ENCODE results near the gene PHACTR3.

PHACTR3 gene

DNA sequence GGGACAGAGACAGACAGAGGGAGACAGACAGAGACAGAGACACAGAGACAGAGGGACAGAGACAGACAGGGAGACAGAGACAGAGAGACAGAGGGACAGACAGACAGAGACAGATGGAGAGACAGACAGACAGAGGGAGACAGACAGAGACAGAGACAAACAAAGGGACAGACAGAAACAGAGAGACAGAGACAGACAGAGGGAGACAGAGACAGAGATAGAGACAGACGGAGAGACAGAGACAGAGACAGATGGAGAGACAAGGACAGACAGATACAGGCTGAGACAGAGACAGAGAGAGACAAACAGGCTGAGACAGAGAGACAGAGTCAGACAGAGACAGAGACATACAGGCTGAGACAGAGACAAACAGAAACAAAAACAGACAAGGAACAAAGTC lies 39.4 kb upstream of the PHACTR3 start:
- Histone ChIP-seq H3K23ac (ENCODE audit: low read length) (no peak overlapping the region), H3K36me3 (ENCODE audit: control insufficient read depth in 1 of 2, insufficient read depth in 2 of 2, low read length in 2 of 2) (no peaks in the 10 kb centered on the region), H3K4me1 (ENCODE audit: control insufficient read depth in 1 of 2, insufficient read depth in 2 of 2, low read length in 2 of 2) (no peaks in the 10 kb centered on the region), H2BK5ac (ENCODE audit: low read depth, low read length, poor library complexity) (no peak overlapping the region), H2AFZ (ENCODE audit: insufficient read depth, low read length, poor library complexity) (no peak overlapping the region), H3K27ac (ENCODE audit: low read depth, low read length) (no peak overlapping the region), H4K12ac (ENCODE audit: low read depth, low read length) (no peak overlapping the region), H3K4ac (ENCODE audit: low read depth, low read length) (no peak overlapping the region), H4K91ac (ENCODE audit: low read depth, low read length) (no peak overlapping the region), H3K27me3 (ENCODE audit: insufficient read depth, low read length) (no peaks in the 10 kb centered on the region), H3K9ac (ENCODE audit: low read length) (no peak overlapping the region), H3K9me3 (ENCODE audit: insufficient read depth, low read depth, low read length) (peaks cover 14% of the 10 kb centered on the region), H3K14ac (ENCODE audit: low read length) (no peak overlapping the region), H4K8ac (ENCODE audit: low read depth, low read length) (no peak overlapping the region), H3K79me1 (ENCODE audit: low read length) (no peaks in the 10 kb centered on the region), H3K18ac (ENCODE audit: low read length) (no peak overlapping the region), H3K4me3 (ENCODE audit: low read depth, low read length) (no peak overlapping the region), H3K4me2 (ENCODE audit: low read length) (no peak overlapping the region), H3K79me2 (ENCODE audit: control insufficient read depth, insufficient read depth, low read length, poor library complexity) (no peaks in the 10 kb centered on the region), H2BK12ac (ENCODE audit: low read length) (no peak overlapping the region), H2AK5ac (ENCODE audit: low read length) (no peak overlapping the region), H2BK120ac (ENCODE audit: insufficient read depth, low read length, poor library complexity) (no peak overlapping the region)
- no CpG with 5 or more reads among the region's 1 CpG for WGBS (ENCODE audit: extremely low coverage, insufficient coverage, insufficient read length)
- no peak for DNase-seq

DNA sequence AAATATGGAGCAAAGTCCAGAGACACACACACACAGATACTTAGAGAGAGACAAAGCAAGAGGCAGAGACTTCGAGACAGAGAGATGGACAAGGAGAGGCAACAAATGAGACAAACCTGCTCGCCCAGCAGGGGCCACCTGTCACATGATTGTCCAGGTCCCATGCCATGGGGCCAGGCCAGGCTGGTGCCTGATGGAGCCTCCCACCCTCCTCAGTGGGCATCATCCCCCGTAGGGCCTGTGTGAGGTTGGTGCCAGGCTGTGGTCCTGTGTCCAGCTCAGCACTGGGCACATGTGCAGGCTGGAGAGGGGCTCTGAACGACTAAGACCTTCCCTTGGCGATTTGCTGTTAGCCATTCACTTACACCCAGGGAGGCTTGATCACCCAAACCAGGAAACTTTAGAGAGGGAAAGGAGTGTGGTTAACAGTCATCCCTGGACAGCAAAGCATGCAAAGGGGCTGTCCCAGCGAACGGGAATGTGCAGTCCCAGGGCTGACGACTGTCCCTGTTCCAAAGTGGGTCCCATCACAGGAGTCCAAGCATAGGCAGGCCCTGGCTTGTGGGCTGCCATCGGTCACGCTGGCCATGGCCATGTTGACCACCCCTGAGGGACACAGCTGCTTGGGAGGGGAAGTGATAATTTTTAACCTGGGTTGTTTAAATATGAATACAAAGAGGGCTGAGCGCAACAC lies 38.4 kb upstream of the PHACTR3 start:
- peaks cover 13% of the 10 kb centered on the region for H3K9me3 ChIP-seq (ENCODE audit: insufficient read depth, low read depth, low read length)
- no peak overlapping the region for H3K27ac ChIP-seq (ENCODE audit: low read depth, low read length)
- DNase-seq = no peak
- H3K79me2 ChIP-seq (ENCODE audit: control insufficient read depth, insufficient read depth, low read length, poor library complexity) = no peaks in the 10 kb centered on the region
- H3K4me2 ChIP-seq (ENCODE audit: low read length) = no peak overlapping the region
- H2AFZ ChIP-seq (ENCODE audit: insufficient read depth, low read length, poor library complexity) = no peak overlapping the region
- no peak overlapping the region for H3K18ac ChIP-seq (ENCODE audit: low read length)
- H4K12ac ChIP-seq (ENCODE audit: low read depth, low read length) = no peak overlapping the region
- no peak overlapping the region for H2BK12ac ChIP-seq (ENCODE audit: low read length)
- WGBS (ENCODE audit: extremely low coverage, insufficient coverage, insufficient read length) = no CpG with 5 or more reads among the region's 11 CpGs
- H3K36me3 ChIP-seq (ENCODE audit: control insufficient read depth in 1 of 2, insufficient read depth in 2 of 2, low read length in 2 of 2) = no peaks in the 10 kb centered on the region
- H3K4me1 ChIP-seq (ENCODE audit: control insufficient read depth in 1 of 2, insufficient read depth in 2 of 2, low read length in 2 of 2) = no peaks in the 10 kb centered on the region
- H3K4me3 ChIP-seq (ENCODE audit: low read depth, low read length) = no peak overlapping the region
- no peaks in the 10 kb centered on the region for H3K79me1 ChIP-seq (ENCODE audit: low read length)
- no peak overlapping the region for H2BK120ac ChIP-seq (ENCODE audit: insufficient read depth, low read length, poor library complexity)
- H2AK5ac ChIP-seq (ENCODE audit: low read length) = no peak overlapping the region
- H3K4ac ChIP-seq (ENCODE audit: low read depth, low read length) = no peak overlapping the region
- no peak overlapping the region for H4K8ac ChIP-seq (ENCODE audit: low read depth, low read length)
- no peaks in the 10 kb centered on the region for H3K27me3 ChIP-seq (ENCODE audit: insufficient read depth, low read length)
- H2BK5ac ChIP-seq (ENCODE audit: low read depth, low read length, poor library complexity) = no peak overlapping the region
- no peak overlapping the region for H3K23ac ChIP-seq (ENCODE audit: low read length)
- no peak overlapping the region for H3K9ac ChIP-seq (ENCODE audit: low read length)
- no peak overlapping the region for H3K14ac ChIP-seq (ENCODE audit: low read length)
- no peak overlapping the region for H4K91ac ChIP-seq (ENCODE audit: low read depth, low read length)

DNA sequence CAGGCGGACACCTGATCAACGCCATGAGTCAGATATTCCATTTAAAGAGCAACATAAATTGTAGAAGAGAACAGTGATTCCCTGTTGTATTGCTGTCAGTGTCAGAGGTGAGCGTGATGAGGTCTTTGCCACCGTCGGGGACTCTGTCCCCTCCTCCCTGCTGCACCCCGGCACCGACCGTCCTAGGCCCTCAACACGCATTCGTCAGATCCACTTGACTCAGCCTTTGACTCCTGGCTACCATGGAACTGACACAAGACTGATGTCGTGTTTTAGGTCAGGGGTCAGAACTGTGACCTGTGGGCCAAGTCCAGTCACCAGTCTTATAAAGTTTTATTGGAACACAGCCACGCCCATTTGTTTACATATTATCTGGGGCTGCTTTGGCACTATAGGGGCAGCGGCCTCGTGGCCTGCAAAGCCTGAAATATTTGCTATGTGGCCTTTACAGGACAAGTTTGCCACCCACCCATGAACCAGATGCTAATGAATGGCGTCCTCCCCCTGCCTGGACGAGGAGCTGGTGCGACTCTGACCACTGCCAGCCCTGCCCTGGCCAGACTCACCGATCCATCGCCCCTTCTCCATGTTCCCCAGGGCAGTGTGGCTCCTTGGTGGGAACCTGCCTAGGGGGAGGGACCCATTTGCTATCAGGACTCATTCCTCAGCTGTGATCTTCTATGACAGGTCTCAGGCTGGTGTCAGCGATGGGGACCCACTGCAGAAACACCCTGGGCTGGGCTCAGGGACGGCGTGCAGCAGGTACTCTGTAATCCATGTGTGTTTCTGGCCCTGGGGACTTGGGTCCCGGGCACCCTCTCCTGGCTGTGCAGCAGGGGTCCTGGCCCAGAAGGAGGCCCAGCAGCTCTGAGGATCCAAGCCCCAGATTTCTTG lies 37.5 kb upstream of the PHACTR3 start:
- H3K36me3 ChIP-seq (ENCODE audit: control insufficient read depth in 1 of 2, insufficient read depth in 2 of 2, low read length in 2 of 2) = no peaks in the 10 kb centered on the region

DNA sequence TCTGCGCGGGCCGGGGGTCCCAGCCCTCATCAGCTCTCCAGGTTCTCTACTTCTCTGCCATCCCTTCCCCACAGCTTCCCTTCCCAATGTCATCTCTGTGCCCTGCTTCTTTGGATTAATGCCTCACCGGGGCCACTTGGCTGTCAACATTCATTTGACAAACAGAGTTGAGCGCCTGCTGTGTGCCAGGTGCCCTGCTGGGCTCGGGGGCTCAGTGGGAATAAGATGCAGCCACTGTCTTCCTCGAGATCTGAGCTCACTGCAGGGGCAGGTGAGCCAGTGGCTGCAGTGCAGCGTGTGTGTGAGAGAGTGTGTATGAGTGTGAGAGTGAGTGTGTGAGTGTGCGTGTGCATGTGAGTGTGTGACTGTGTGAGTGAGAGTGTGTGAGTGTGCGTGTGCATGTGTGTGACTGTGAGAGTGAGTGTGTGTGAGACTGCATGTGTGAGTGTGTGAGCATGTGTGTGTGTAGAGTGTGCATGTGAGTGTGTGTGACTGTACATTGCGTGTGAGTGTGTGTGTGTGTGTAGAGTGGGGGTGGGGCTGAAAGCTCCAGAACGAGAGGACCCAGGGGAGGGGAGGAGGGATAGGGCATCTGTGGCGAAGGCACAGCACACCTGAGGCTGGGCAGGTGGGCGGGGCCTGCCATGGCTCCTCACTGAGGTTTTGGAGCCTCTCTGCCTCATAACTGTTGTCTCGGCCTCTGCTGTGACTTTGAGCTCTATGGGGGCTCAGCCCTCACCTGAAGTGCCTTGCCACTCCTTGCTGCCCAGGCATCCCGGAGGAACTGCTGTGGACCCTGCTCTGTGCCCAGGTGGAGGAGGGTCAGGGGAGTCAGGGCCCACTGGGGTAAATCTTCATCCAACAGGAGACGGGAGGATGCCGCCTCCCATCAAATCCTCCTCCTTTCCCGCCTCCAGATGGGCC lies 36.5 kb upstream of the PHACTR3 start:
- Histone ChIP-seq H3K79me2 (ENCODE audit: control insufficient read depth, insufficient read depth, low read length, poor library complexity) (no peaks in the 10 kb centered on the region), H3K14ac (ENCODE audit: low read length) (no peak overlapping the region), H3K4ac (ENCODE audit: low read depth, low read length) (no peak overlapping the region), H3K27me3 (ENCODE audit: insufficient read depth, low read length) (no peaks in the 10 kb centered on the region), H4K8ac (ENCODE audit: low read depth, low read length) (no peak overlapping the region), H2BK5ac (ENCODE audit: low read depth, low read length, poor library complexity) (no peak overlapping the region), H3K27ac (ENCODE audit: low read depth, low read length) (no peak overlapping the region), H3K36me3 (ENCODE audit: control insufficient read depth in 1 of 2, insufficient read depth in 2 of 2, low read length in 2 of 2) (no peaks in the 10 kb centered on the region), H2BK120ac (ENCODE audit: insufficient read depth, low read length, poor library complexity) (no peak overlapping the region), H4K12ac (ENCODE audit: low read depth, low read length) (no peak overlapping the region), H3K4me1 (ENCODE audit: control insufficient read depth in 1 of 2, insufficient read depth in 2 of 2, low read length in 2 of 2) (no peaks in the 10 kb centered on the region), H4K91ac (ENCODE audit: low read depth, low read length) (no peak overlapping the region), H2AK5ac (ENCODE audit: low read length) (no peak overlapping the region), H3K9ac (ENCODE audit: low read length) (no peak overlapping the region), H3K4me2 (ENCODE audit: low read length) (no peak overlapping the region), H2BK12ac (ENCODE audit: low read length) (no peak overlapping the region), H3K4me3 (ENCODE audit: low read depth, low read length) (no peak overlapping the region), H3K9me3 (ENCODE audit: insufficient read depth, low read depth, low read length) (peaks cover 9% of the 10 kb centered on the region), H2AFZ (ENCODE audit: insufficient read depth, low read length, poor library complexity) (no peak overlapping the region), H3K18ac (ENCODE audit: low read length) (no peak overlapping the region), H3K23ac (ENCODE audit: low read length) (no peak overlapping the region), H3K79me1 (ENCODE audit: low read length) (no peaks in the 10 kb centered on the region)
- DNase-seq = no peak
- no CpG with 5 or more reads among the region's 19 CpGs for WGBS (ENCODE audit: extremely low coverage, insufficient coverage, insufficient read length)

More for the DNA sequence above, 37.5 kb upstream of the PHACTR3 start:
- Histone ChIP-seq H3K4ac (ENCODE audit: low read depth, low read length) (no peak overlapping the region), H3K4me2 (ENCODE audit: low read length) (no peak overlapping the region), H2AK5ac (ENCODE audit: low read length) (no peak overlapping the region), H3K4me1 (ENCODE audit: control insufficient read depth in 1 of 2, insufficient read depth in 2 of 2, low read length in 2 of 2) (no peaks in the 10 kb centered on the region), H4K91ac (ENCODE audit: low read depth, low read length) (no peak overlapping the region), H2BK12ac (ENCODE audit: low read length) (no peak overlapping the region), H3K27ac (ENCODE audit: low read depth, low read length) (no peak overlapping the region), H2BK120ac (ENCODE audit: insufficient read depth, low read length, poor library complexity) (no peak overlapping the region), H3K9me3 (ENCODE audit: insufficient read depth, low read depth, low read length) (peaks cover 9% of the 10 kb centered on the region), H4K8ac (ENCODE audit: low read depth, low read length) (no peak overlapping the region), H3K27me3 (ENCODE audit: insufficient read depth, low read length) (no peaks in the 10 kb centered on the region), H2AFZ (ENCODE audit: insufficient read depth, low read length, poor library complexity) (no peak overlapping the region), H2BK5ac (ENCODE audit: low read depth, low read length, poor library complexity) (no peak overlapping the region), H3K18ac (ENCODE audit: low read length) (no peak overlapping the region), H3K23ac (ENCODE audit: low read length) (no peak overlapping the region), H3K79me2 (ENCODE audit: control insufficient read depth, insufficient read depth, low read length, poor library complexity) (no peaks in the 10 kb centered on the region), H4K12ac (ENCODE audit: low read depth, low read length) (no peak overlapping the region), H3K4me3 (ENCODE audit: low read depth, low read length) (no peak overlapping the region), H3K9ac (ENCODE audit: low read length) (no peak overlapping the region), H3K14ac (ENCODE audit: low read length) (no peak overlapping the region), H3K79me1 (ENCODE audit: low read length) (no peaks in the 10 kb centered on the region)
- WGBS (ENCODE audit: extremely low coverage, insufficient coverage, insufficient read length) = no CpG with 5 or more reads among the region's 23 CpGs
- no peak for DNase-seq
